ENCODE data around the gene MYO5A. TPM values are rescaled to one million over a fixed set of nuclear protein-coding genes. Genes with fewer than 3 reads are reported as not detected.
A peak's percentile ranks its signal among the peaks of the same experiment; 100 is the strongest.

The MYO5A gene
- total RNA-seq, 6 donors from 2014 or later, result 24.8 to 76.5 (median 35.5) TPM

GRCh38 chr15:52343831-52344230 is 184.8 kb downstream of the MYO5A start:
- Histone ChIP-seq H3K9me3 (no peaks in the 10 kb centered on the region), H3K27me3 (no peaks in the 10 kb centered on the region), H3K4me1 (no peaks in the 10 kb centered on the region), H3K4me3 (no peak overlapping the region), H3K36me3 (peaks cover 0 to 23% (median 2%) of the 10 kb centered on the region in 4 donors), H3K27ac (no peak overlapping the region)
- no peak for DNase-seq
- TF ChIP-seq EP300 (IDR thresholded peaks at IDR 0.05), result no peak
- ATAC-seq (ENCODE audit: low FRiP score in 2 of 2), result no peak
- WGBS, 2 donors, result 69 to 78% methylated on average over 3 of the region's 3 CpGs

- H3K4me1 ChIP-seq, result no peaks in the 10 kb centered on the region
- H3K27ac ChIP-seq, result no peak overlapping the region
- H3K36me3 ChIP-seq, result peaks cover 0 to 24% (median 2%) of the 10 kb centered on the region in 4 donors
- no peak overlapping the region for H3K4me3 ChIP-seq
- WGBS, 2 donors, result 94 to 98% methylated on average over 11 to 16 of the region's 16 CpGs
- H3K9me3 ChIP-seq, result no peaks in the 10 kb centered on the region
- ATAC-seq (ENCODE audit: low FRiP score in 2 of 2), result no peak
- DNase-seq, result peak in 1 of 2 donors; percentile 24
- no peak for TF ChIP-seq POLR2AphosphoS5 (IDR thresholded peaks at IDR 0.05)
- no peak for TF ChIP-seq POLR2A (IDR thresholded peaks at IDR 0.05)
- no peak for TF ChIP-seq EP300 (IDR thresholded peaks at IDR 0.05)
- no peak for TF ChIP-seq CTCF (IDR thresholded peaks at IDR 0.05)
- H3K27me3 ChIP-seq, result no peaks in the 10 kb centered on the region
Measured at GRCh38 chr15:52340093-52340492, 188.6 kb downstream of the MYO5A start.

GRCh38 chr15:52338891-52339290 is 189.8 kb downstream of the MYO5A start:
- H3K27me3 ChIP-seq, result no peaks in the 10 kb centered on the region
- peaks cover 0 to 26% (median 2%) of the 10 kb centered on the region in 4 donors for H3K36me3 ChIP-seq
- ATAC-seq (ENCODE audit: low FRiP score in 2 of 2), result no peak
- H3K9me3 ChIP-seq, result no peaks in the 10 kb centered on the region
- no peak overlapping the region for H3K27ac ChIP-seq
- WGBS, 2 donors, result 95 to 96% methylated on average over 1 of the region's 1 CpG
- H3K4me1 ChIP-seq, result no peaks in the 10 kb centered on the region
- TF ChIP-seq CTCF (IDR thresholded peaks at IDR 0.05) (no peak), EP300 (IDR thresholded peaks at IDR 0.05) (no peak), POLR2A (IDR thresholded peaks at IDR 0.05) (no peak), POLR2AphosphoS5 (IDR thresholded peaks at IDR 0.05) (no peak)
- DNase-seq, result no peak
- no peak overlapping the region for H3K4me3 ChIP-seq

- Histone ChIP-seq H3K4me3 (no peak overlapping the region), H3K36me3 (peaks cover 0 to 26% (median 2%) of the 10 kb centered on the region in 4 donors), H3K27me3 (no peaks in the 10 kb centered on the region), H3K4me1 (no peaks in the 10 kb centered on the region), H3K9me3 (no peaks in the 10 kb centered on the region), H3K27ac (no peak overlapping the region)
- DNase-seq (no peak), ATAC-seq (ENCODE audit: low FRiP score in 2 of 2) (no peak)
- WGBS, 2 donors, result 92 to 96% methylated on average over 3 of the region's 3 CpGs
- no peak for TF ChIP-seq POLR2AphosphoS5 (IDR thresholded peaks at IDR 0.05)
- no peak for TF ChIP-seq CTCF (IDR thresholded peaks at IDR 0.05)
- no peak for TF ChIP-seq POLR2A (IDR thresholded peaks at IDR 0.05)
- no peak for TF ChIP-seq EP300 (IDR thresholded peaks at IDR 0.05)
Measured at GRCh38 chr15:52338058-52338457, 190.6 kb downstream of the MYO5A start.

- 82 to 83% methylated on average over 5 of the region's 5 CpGs for WGBS, 2 donors
- H3K4me3 ChIP-seq, result no peak overlapping the region
- no peak overlapping the region for H3K27ac ChIP-seq
- H3K27me3 ChIP-seq, result no peaks in the 10 kb centered on the region
- no peak for TF ChIP-seq CTCF (IDR thresholded peaks at IDR 0.05)
- TF ChIP-seq POLR2A (IDR thresholded peaks at IDR 0.05), result no peak
- no peak for TF ChIP-seq POLR2AphosphoS5 (IDR thresholded peaks at IDR 0.05)
- TF ChIP-seq EP300 (IDR thresholded peaks at IDR 0.05), result no peak
- H3K9me3 ChIP-seq, result no peaks in the 10 kb centered on the region
- ATAC-seq (ENCODE audit: low FRiP score in 2 of 2), result no peak
- peaks cover 0 to 24% (median 2%) of the 10 kb centered on the region in 4 donors for H3K36me3 ChIP-seq
- H3K4me1 ChIP-seq, result no peaks in the 10 kb centered on the region
- DNase-seq, result no peak
Measured at GRCh38 chr15:52337198-52337853, 191.4 kb downstream of the MYO5A start.
